Activated CD8-positive, alpha-beta T cell treated with anti-CD3 and anti-CD28 coated beads for 36 hours (primary cell): ENCODE measurements around the gene EHD4. TPM values are rescaled to one million over a fixed set of nuclear protein-coding genes. Genes with fewer than 3 reads are reported as not detected.

ENCODE experiments used
- ATAC-seq: fragments of 200-7000 bp; cut with Tn5 transposase; one replicate; pipeline ENCODE4 v1.10.0; 2021; ENCODE audit warnings: mild to moderate bottlenecking, moderate library complexity
- CTCF ChIA-PET: fragments of 350-600 bp; sonication (Branson Sonifier 250); formaldehyde crosslinking; loops from one replicate; lab custom pipeline; 2021; ENCODE audit warnings: antibody characterized with exemption; lab: Charles Lee
- POLR2A ChIA-PET: fragments of 350-600 bp; sonication (Branson Sonifier 250); formaldehyde crosslinking; loops from one replicate; lab custom pipeline; 2021; ENCODE audit warnings: antibody characterized with exemption; lab: Charles Lee
- DNase-seq: peaks from one replicate; pipeline ENCODE4 v3.0.0-alpha.2; 2020
- H3K27ac Mint-ChIP-seq: one replicate; pipeline ENCODE4 v1.8.0; 2021; ENCODE audit warnings: mild to moderate bottlenecking, mixed read lengths
- H3K27me3 Mint-ChIP-seq: one replicate; pipeline ENCODE4 v1.8.0; 2021; ENCODE audit warnings: mixed read lengths
- H3K36me3 Mint-ChIP-seq: one replicate; pipeline ENCODE4 v1.8.0; 2021; ENCODE audit warnings: low read depth, mixed read lengths
- H3K4me1 Mint-ChIP-seq: one replicate; pipeline ENCODE4 v1.8.0; 2021; ENCODE audit warnings: low read depth, mixed read lengths
- H3K4me3 Mint-ChIP-seq: one replicate; pipeline ENCODE4 v1.8.0; 2021; ENCODE audit warnings: mild to moderate bottlenecking, moderate library complexity, mixed read lengths
- H3K9me3 Mint-ChIP-seq: one replicate; pipeline ENCODE4 v1.8.0; 2021; ENCODE audit warnings: mixed read lengths
- intact Hi-C: fragments of 100-400 bp; cut with micrococcal nuclease; formaldehyde crosslinking; loops from one replicate; pipeline ENCODE4 v1.10.0; 2022
- total RNA-seq, 2 experiments: library from RNA; stranded (reverse); gene quantifications; one replicate each; pipeline ENCODE4 v1.2.3, GENCODE V29; 2021
- TF ChIP-seq, protein P1 (sequence below): fragments of 200-600 bp; IDR thresholded peaks from one replicate; pipeline ENCODE4 v1.8.0; 2022; ENCODE audit warnings: antibody characterized with exemption, mild to moderate bottlenecking

EHD4 gene
- total RNA-seq, 2 experiments from 2014 or later, result 22.3 to 22.6 TPM

DNA sequence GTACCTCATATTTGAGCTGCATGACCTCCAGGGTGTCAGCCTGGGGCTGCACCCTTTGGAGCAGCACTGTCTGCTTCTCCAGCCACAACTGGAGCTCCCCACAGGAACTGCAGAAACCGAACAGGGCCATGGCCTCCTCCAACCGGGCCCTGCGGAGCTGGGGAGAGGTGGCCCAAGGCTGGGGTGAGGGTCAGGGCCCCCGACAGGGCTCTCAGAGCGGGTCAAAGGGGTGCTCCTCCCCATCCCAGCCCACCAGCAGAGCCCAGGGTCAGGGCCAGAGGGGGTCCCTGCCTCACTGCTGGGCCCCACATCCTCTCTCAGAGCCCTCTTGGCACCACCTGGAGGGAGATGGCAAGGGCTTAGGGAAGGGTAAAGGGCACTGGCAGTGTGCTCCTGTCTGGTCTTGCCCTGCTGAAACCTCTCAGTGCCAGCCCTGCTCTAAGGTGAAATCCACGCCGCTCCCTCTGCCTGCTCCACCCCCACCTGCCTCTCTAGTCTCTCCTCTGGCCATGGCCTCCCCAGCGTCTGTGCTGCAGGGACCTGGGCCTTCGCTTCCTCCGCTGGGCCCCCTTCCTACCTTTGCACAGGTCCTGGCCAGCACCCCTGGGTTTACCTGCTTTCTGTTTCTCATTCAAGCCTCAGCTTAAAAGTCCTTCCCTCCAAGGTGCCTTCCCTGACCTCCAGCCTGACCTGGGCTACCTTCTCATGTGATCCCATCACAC, 92.0 kb downstream of the EHD4 start:
- intact Hi-C loops, result no loop called here
- ChIA-PET CTCF (interaction anchor here (1.3 kb wide), 1 partner anchor 18 kb away, joined by 3 read pairs; no protein-coding TSS in a partner anchor), POLR2A (interaction anchor here (2.0 kb wide), 1 partner anchor 14 kb away, joined by 5 read pairs; no protein-coding TSS in a partner anchor)
- TF ChIP-seq, protein P1, sequence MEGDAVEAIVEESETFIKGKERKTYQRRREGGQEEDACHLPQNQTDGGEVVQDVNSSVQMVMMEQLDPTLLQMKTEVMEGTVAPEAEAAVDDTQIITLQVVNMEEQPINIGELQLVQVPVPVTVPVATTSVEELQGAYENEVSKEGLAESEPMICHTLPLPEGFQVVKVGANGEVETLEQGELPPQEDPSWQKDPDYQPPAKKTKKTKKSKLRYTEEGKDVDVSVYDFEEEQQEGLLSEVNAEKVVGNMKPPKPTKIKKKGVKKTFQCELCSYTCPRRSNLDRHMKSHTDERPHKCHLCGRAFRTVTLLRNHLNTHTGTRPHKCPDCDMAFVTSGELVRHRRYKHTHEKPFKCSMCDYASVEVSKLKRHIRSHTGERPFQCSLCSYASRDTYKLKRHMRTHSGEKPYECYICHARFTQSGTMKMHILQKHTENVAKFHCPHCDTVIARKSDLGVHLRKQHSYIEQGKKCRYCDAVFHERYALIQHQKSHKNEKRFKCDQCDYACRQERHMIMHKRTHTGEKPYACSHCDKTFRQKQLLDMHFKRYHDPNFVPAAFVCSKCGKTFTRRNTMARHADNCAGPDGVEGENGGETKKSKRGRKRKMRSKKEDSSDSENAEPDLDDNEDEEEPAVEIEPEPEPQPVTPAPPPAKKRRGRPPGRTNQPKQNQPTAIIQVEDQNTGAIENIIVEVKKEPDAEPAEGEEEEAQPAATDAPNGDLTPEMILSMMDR, result no peak
- no peak overlapping the region for H3K4me3 Mint-ChIP-seq
- no peaks in the 10 kb centered on the region for H3K36me3 Mint-ChIP-seq
- H3K27me3 Mint-ChIP-seq, result peaks cover 14% of the 10 kb centered on the region
- no peaks in the 10 kb centered on the region for H3K9me3 Mint-ChIP-seq
- no peak for DNase-seq
- H3K4me1 Mint-ChIP-seq, result peaks cover 4% of the 10 kb centered on the region
- no peak overlapping the region for H3K27ac Mint-ChIP-seq
- ATAC-seq, result no peak

DNA sequence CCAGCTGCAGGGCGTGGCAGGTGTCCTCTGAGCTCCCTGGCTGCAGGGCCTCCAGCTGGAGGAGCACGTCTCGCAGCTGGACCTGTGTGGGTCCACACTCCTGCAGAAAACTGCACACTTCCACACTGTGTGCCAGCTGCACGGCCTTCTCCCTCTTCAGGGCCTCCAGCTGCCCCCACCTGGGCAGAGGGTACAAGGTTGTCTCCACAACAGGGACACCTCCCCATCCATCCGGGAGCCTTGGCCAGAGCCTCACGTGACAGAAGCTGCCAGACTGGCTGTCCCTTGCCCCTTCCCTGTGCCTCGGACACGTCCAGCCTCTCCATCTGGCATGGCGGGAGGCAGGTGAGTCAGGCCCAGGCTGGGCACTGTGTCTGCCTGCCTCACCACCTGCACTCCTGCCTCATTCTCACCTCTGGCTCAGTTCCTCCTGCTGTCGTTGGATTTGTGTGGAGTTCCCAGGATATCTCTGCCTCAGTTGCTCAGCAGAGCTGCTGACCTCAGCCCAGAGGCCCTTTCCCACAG, 93.0 kb downstream of the EHD4 start:
- Mint-ChIP-seq H3K27me3 (peaks cover 14% of the 10 kb centered on the region), H3K4me1 (peaks cover 4% of the 10 kb centered on the region), H3K27ac (no peak overlapping the region), H3K36me3 (no peaks in the 10 kb centered on the region), H3K9me3 (no peaks in the 10 kb centered on the region), H3K4me3 (no peak overlapping the region)
- no peak for DNase-seq
- TF ChIP-seq, protein P1, result no peak
- POLR2A ChIA-PET, result no interaction called here
- ATAC-seq, result no peak
- intact Hi-C loops, result no loop called here
- CTCF ChIA-PET, result no interaction called here

DNA sequence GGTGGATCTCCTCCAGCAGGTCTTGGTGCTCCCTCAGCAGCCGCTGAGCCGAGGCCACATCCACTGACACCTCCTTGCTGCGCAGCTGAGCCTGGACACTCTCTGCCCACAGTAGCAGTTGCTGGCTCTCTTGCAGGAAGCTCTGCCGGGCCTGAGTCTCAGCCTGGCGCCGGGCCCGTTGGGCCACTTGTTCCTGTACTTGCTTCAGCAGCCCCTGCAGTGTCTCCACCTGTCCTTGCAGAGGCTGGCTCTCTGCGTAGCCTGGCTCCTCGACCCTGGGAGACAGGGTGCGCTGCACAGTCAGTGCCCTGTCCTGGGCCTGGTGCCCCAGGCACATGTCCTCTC, 94.0 kb downstream of the EHD4 start:
- H3K27ac Mint-ChIP-seq, result no peak overlapping the region
- POLR2A ChIA-PET, result no interaction called here
- H3K9me3 Mint-ChIP-seq, result no peaks in the 10 kb centered on the region

DNA sequence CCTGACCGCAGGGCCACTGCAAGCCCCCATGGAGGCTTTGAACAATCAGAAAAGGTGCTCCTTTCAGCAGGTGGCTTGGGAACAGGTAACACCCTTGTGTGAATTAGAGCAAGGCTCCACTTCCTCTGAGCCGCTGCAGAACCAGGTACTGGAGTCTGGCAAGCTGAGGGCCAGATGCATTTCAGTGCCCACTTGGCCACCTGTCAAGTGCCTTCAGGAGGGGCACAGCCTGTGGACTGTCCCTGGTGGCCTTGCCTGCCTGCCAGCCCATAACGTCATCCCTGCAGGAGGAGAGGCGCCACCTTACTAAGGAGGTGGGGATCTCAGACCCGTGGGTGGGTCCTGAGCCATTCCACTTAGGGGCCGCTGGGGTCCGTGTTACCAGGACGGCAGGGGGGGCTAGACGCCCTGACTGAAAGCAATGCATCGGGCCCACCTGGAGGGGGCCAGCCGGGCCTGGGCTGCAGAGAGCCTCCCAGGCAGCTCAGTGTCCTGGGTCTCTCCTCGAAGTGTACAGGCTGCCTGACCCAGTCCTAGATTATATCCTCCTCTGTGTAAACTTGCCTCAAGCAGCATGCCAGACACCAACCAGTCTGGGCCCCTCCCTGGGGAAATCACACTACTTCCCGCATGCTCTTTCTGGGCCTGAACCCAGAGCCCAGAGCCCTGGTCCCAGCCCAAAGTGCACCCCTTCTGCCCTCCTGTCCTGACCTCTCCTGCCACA, 94.6 kb downstream of the EHD4 start:
- Mint-ChIP-seq H3K4me1 (peaks cover 4% of the 10 kb centered on the region), H3K27me3 (peaks cover 13% of the 10 kb centered on the region), H3K36me3 (no peaks in the 10 kb centered on the region), H3K9me3 (no peaks in the 10 kb centered on the region), H3K27ac (no peak overlapping the region), H3K4me3 (no peak overlapping the region)
- ChIA-PET CTCF (no interaction called here), POLR2A (no interaction called here)
- ATAC-seq (no peak), DNase-seq (no peak)
- TF ChIP-seq, protein P1, result no peak
- intact Hi-C loops, result no loop called here

More for the DNA sequence above, 94.0 kb downstream of the EHD4 start:
- CTCF ChIA-PET, result no interaction called here
- TF ChIP-seq, protein P1, result no peak
- ATAC-seq, result no peak
- Mint-ChIP-seq H3K4me1 (peaks cover 4% of the 10 kb centered on the region), H3K4me3 (no peak overlapping the region), H3K36me3 (no peaks in the 10 kb centered on the region), H3K27me3 (peaks cover 14% of the 10 kb centered on the region)
- intact Hi-C loops, result no loop called here
- no peak for DNase-seq

DNA sequence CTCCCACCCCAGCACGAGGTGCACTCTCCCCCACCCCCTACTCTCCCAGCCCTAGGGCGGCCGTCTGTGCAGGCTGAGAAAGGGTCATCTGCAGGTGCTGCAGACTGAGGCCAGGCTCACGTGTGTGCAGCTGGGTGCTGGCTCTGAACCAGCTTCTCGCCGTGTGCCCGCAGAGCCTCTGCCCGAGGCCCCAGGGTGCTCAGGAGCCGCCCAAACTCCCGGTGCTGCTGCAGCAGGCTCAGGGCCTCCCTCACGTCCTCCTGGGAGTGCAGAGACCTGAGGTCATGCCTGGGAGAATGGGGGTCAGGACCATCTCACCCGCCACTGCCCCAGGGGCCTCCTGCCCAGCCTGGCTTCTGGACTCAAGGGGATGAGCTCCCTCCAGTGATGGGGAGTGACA, 95.7 kb downstream of the EHD4 start:
- peaks cover 4% of the 10 kb centered on the region for H3K4me1 Mint-ChIP-seq
- no peak overlapping the region for H3K27ac Mint-ChIP-seq
- CTCF ChIA-PET, result interaction anchor here (1.4 kb wide), 1 partner anchor 104 kb away, joined by 3 read pairs; no protein-coding TSS in a partner anchor
- H3K27me3 Mint-ChIP-seq, result peaks cover 11% of the 10 kb centered on the region
- TF ChIP-seq, protein P1, result no peak
- ATAC-seq (no peak), DNase-seq (no peak)
- H3K36me3 Mint-ChIP-seq, result no peaks in the 10 kb centered on the region
- intact Hi-C loops, result no loop called here
- no peaks in the 10 kb centered on the region for H3K9me3 Mint-ChIP-seq
- POLR2A ChIA-PET, result no interaction called here
- H3K4me3 Mint-ChIP-seq, result no peak overlapping the region
